ENCODE measurements around the gene LPGAT1. TPM values are rescaled to one million over a fixed set of nuclear protein-coding genes. Genes with fewer than 3 reads are reported as not detected.

LPGAT1 gene
- total and polyA plus RNA-seq, 2 of the 13 experiments (the other 11 are each of a cell fraction or from before 2014, with no cell fraction given), result 12.1 to 48.3 TPM

GRCh38 chr1:211723273-211723672, 107.3 kb downstream of the LPGAT1 start (continued):
- TF ChIP-seq ZNF24 (IDR thresholded peaks at IDR 0.05), result no peak
- no peak for TF ChIP-seq FOXO1 (CRISPR knock-in tag; IDR thresholded peaks at IDR 0.05)
- no peak for TF ChIP-seq THAP9 (CRISPR knock-in tag; IDR thresholded peaks at IDR 0.05; ENCODE audit: borderline replicate concordance)
- TF ChIP-seq SOX13 (IDR thresholded peaks at IDR 0.05), result no peak
- TF ChIP-seq SOX13 (CRISPR knock-in tag; conservative IDR thresholded peaks at IDR 0.05 in 1 of 2, IDR thresholded peaks at IDR 0.05 in 1 of 2), result 0 out of 4 replicates have a peak, but pooled peaks of 1 of the 2 experiments have one; percentile 34
- no peak for TF ChIP-seq ZNF260 (CRISPR knock-in tag; IDR thresholded peaks at IDR 0.05; ENCODE audit: borderline replicate concordance, low read depth)
- no peak for TF ChIP-seq ZNF430 (CRISPR knock-in tag; IDR thresholded peaks at IDR 0.05)
- no peak for TF ChIP-seq TERF1 (CRISPR knock-in tag; IDR thresholded peaks at IDR 0.05)
- no peak for TF ChIP-seq ZSCAN31 (CRISPR knock-in tag; IDR thresholded peaks at IDR 0.05; ENCODE audit: low read depth)
- TF ChIP-seq HNRNPH1 (optimal IDR thresholded peaks at IDR 0.05; ENCODE audit: low read depth, low read length), result no peak
- peak; percentile 19; the same call in 1 of the 2 replicates for TF ChIP-seq NR2C2 (CRISPR knock-in tag; IDR thresholded peaks at IDR 0.05; ENCODE audit: borderline replicate concordance)
- TF ChIP-seq SMC3 (IDR thresholded peaks at IDR 0.05; ENCODE audit: low read length), result no peak
- peak; percentile 16; the same call in 1 of the 2 replicates for TF ChIP-seq HDAC1 (CRISPR knock-in tag; IDR thresholded peaks at IDR 0.05)
- TF ChIP-seq STAT6 (CRISPR knock-in tag; IDR thresholded peaks at IDR 0.05; ENCODE audit: borderline replicate concordance), result no peak
- peak; percentile 28; the same call in 1 of the 2 replicates for TF ChIP-seq ZGPAT (CRISPR knock-in tag; IDR thresholded peaks at IDR 0.05)
- TF ChIP-seq ZNF580 (CRISPR knock-in tag; IDR thresholded peaks at IDR 0.05; ENCODE audit: borderline replicate concordance, low read depth), result no peak
- TF ChIP-seq ARID5B (CRISPR knock-in tag; IDR thresholded peaks at IDR 0.05), result peak; percentile 29; the same call in 1 of the 2 replicates

All from HepG2 (cell line).